Measurements from ENCODE around the gene UIMC1.

UIMC1 gene

GRCh38 chr5:176904276-176904675, 102.3 kb downstream of the UIMC1 start:
- Histone ChIP-seq H4K20me1 (ENCODE audit: insufficient read depth) (no peaks in the 10 kb centered on the region), H3K4me2 (no peak overlapping the region), H3K36me3 (ENCODE audit: insufficient read depth) (no peaks in the 10 kb centered on the region), H3K4me1 (ENCODE audit: low read depth, poor library complexity, severe bottlenecking) (no peaks in the 10 kb centered on the region), H3K79me2 (ENCODE audit: insufficient read depth, low read depth) (no peaks in the 10 kb centered on the region), H3K27me3 (ENCODE audit: insufficient read depth, low read depth) (no peaks in the 10 kb centered on the region), H3K27ac (no peak overlapping the region), H3K4me3 (IDR thresholded peaks at IDR 0.05; ENCODE audit: insufficient read depth, low read depth, low read length) (no peak overlapping the region), H3K9ac (no peak overlapping the region), H2AFZ (ENCODE audit: low read depth) (no peak overlapping the region)
- no peak for TF ChIP-seq CTCF (conservative IDR thresholded peaks at IDR 0.05; ENCODE audit: low read depth, low read length)

GRCh38 chr5:176902911-176903664, 103.5 kb downstream of the UIMC1 start:
- H3K36me3 ChIP-seq (ENCODE audit: insufficient read depth) = no peaks in the 10 kb centered on the region
- TF ChIP-seq CTCF (conservative IDR thresholded peaks at IDR 0.05; ENCODE audit: low read depth, low read length) = no peak

GRCh38 chr5:176902102-176902814, 104.3 kb downstream of the UIMC1 start:
- no peak overlapping the region for H3K4me2 ChIP-seq

More at GRCh38 chr5:176902911-176903664, 103.5 kb downstream of the UIMC1 start:
- Histone ChIP-seq H3K4me1 (ENCODE audit: low read depth, poor library complexity, severe bottlenecking) (no peaks in the 10 kb centered on the region), H2AFZ (ENCODE audit: low read depth) (no peak overlapping the region), H3K27me3 (ENCODE audit: insufficient read depth, low read depth) (no peaks in the 10 kb centered on the region), H4K20me1 (ENCODE audit: insufficient read depth) (no peaks in the 10 kb centered on the region), H3K79me2 (ENCODE audit: insufficient read depth, low read depth) (no peaks in the 10 kb centered on the region), H3K4me3 (IDR thresholded peaks at IDR 0.05; ENCODE audit: insufficient read depth, low read depth, low read length) (no peak overlapping the region), H3K4me2 (no peak overlapping the region), H3K9ac (no peak overlapping the region), H3K27ac (no peak overlapping the region)

More at GRCh38 chr5:176902102-176902814, 104.3 kb downstream of the UIMC1 start:
- Histone ChIP-seq H3K27me3 (ENCODE audit: insufficient read depth, low read depth) (no peaks in the 10 kb centered on the region), H2AFZ (ENCODE audit: low read depth) (no peak overlapping the region), H3K27ac (no peak overlapping the region), H3K4me1 (ENCODE audit: low read depth, poor library complexity, severe bottlenecking) (no peaks in the 10 kb centered on the region), H3K9ac (no peak overlapping the region), H3K4me3 (IDR thresholded peaks at IDR 0.05; ENCODE audit: insufficient read depth, low read depth, low read length) (no peak overlapping the region), H3K79me2 (ENCODE audit: insufficient read depth, low read depth) (no peaks in the 10 kb centered on the region), H3K36me3 (ENCODE audit: insufficient read depth) (no peaks in the 10 kb centered on the region), H4K20me1 (ENCODE audit: insufficient read depth) (no peaks in the 10 kb centered on the region)
- TF ChIP-seq CTCF (conservative IDR thresholded peaks at IDR 0.05; ENCODE audit: low read depth, low read length) = no peak

Data from KMS-11 (cell line).